GM12878 (cell line): ENCODE results near the gene AGER. TPM values are rescaled to one million over a fixed set of nuclear protein-coding genes. Genes with fewer than 3 reads are reported as not detected.

Source experiments
- ATAC-seq: fragments of 200-7000 bp; cut with Tn5 transposase; 3 replicates; pipeline ENCODE4 v1.9.1; 2020; ENCODE audit warnings: mild to moderate bottlenecking, moderate library complexity
- BruUV-seq: library from RNA; stranded (reverse); fragments of 400-500 nt; replicated peaks from 2 replicates; lab custom pipeline; 2021; lab: Mats Ljungman, UMichigan
- CTCF ChIA-PET: fragments of 300-600 bp; sonication (Branson Sonifier 250); formaldehyde crosslinking; extraction: SDS; loops from one replicate; lab custom pipeline; 2021; ENCODE audit warnings: inconsistent platforms; lab: Yijun Ruan, JAX
- POLR2A ChIA-PET: fragments of 350-600 bp; formaldehyde crosslinking; extraction: SDS; loops from one replicate; lab custom pipeline; 2021; ENCODE audit warnings: inconsistent platforms; lab: Charles Lee
- RAD21 ChIA-PET: fragments of 300-600 bp; sonication (Branson Sonifier 250); formaldehyde crosslinking; loops from one replicate; lab custom pipeline; 2023; ENCODE audit warnings: antibody characterized with exemption; ENCODE audit not compliant: unreplicated experiment; lab: Charles Lee
- SMC1A ChIA-PET: fragments of 300-600 bp; sonication (Branson Sonifier 250); formaldehyde crosslinking; loops from one replicate; lab custom pipeline; 2023; ENCODE audit not compliant: unreplicated experiment, uncharacterized antibody; lab: Charles Lee
- DNase-seq: peaks from one replicate; pipeline ENCODE4 v3.0.0-alpha.2; 2011; ENCODE audit warnings: low read depth, low spot score
- FAIRE-seq: peaks from 3 replicates; lab custom pipeline; 2011; peaks lifted over from hg19 to GRCh38; lab: Jason Lieb, UNC
- H2AFZ ChIP-seq: 2 replicates; pipeline ENCODE4 v1.6.0; 2011; ENCODE audit warnings: low read depth, low read length, control low read depth; ENCODE audit not compliant: control insufficient read depth
- H3K27ac ChIP-seq: 2 replicates; pipeline ENCODE4 v1.5.1; 2011; ENCODE audit warnings: control low read depth; ENCODE audit not compliant: control insufficient read depth, insufficient read depth
- H3K27me3 ChIP-seq, 2 experiments: replicated peaks in 1 of 2; 2 replicates each; pipeline versions ENCODE4 v1.6.0 to v1.6.1; 2011; ENCODE audit warnings: low read length in 1 of 2; ENCODE audit not compliant: control insufficient read depth in 2 of 2, insufficient read depth in 2 of 2
- H3K36me3 ChIP-seq, 2 experiments: 2 replicates each; pipeline ENCODE4 v1.5.1; 2011; ENCODE audit warnings: low read length in 1 of 2; ENCODE audit not compliant: control insufficient read depth in 2 of 2, insufficient read depth in 2 of 2
- H3K4me1 ChIP-seq: 2 replicates; pipeline ENCODE4 v1.6.1; 2011; ENCODE audit warnings: mild to moderate bottlenecking, low read length, moderate library complexity, mixed read lengths; ENCODE audit not compliant: control insufficient read depth, insufficient read depth
- H3K4me2 ChIP-seq: 2 replicates; pipeline ENCODE4 v1.6.0; 2011; ENCODE audit warnings: control low read depth; ENCODE audit not compliant: control insufficient read depth, insufficient read depth
- H3K4me3 ChIP-seq: fragments of 200-600 bp; sonication (generic); 2 replicates; pipeline ENCODE4 v1.5.1; 2016
- H3K79me2 ChIP-seq: 2 replicates; pipeline ENCODE4 v1.6.0; 2011; ENCODE audit warnings: low read length; ENCODE audit not compliant: control insufficient read depth, insufficient read depth
- H3K9ac ChIP-seq: 2 replicates; pipeline ENCODE4 v1.8.0; 2011; ENCODE audit warnings: low read length, control low read depth, mixed read lengths; ENCODE audit not compliant: control insufficient read depth, insufficient read depth
- H3K9me3 ChIP-seq: replicated peaks from 3 replicates; pipeline ENCODE4 v1.5.1; 2011; ENCODE audit warnings: mild to moderate bottlenecking, low read length; ENCODE audit not compliant: control insufficient read depth, insufficient read depth
- H4K20me1 ChIP-seq: 2 replicates; pipeline ENCODE4 v1.6.0; 2011; ENCODE audit not compliant: control insufficient read depth, insufficient read depth
- BHLHE40 ChIP-seq, 2 experiments: fragments of 450-650 bp in 1 of 2; IDR thresholded peaks; 2 replicates each; pipeline ENCODE4 v1.6.1; 2011 to 2017; ENCODE audit warnings: low read depth in 2 of 2, borderline replicate concordance in 1 of 2, improper control_type of control experiment in 1 of 2, low read length in 1 of 2, mild to moderate bottlenecking in 1 of 2
- FOS ChIP-seq: IDR thresholded peaks from 3 replicates; pipeline ENCODE4 v1.6.1; 2011; ENCODE audit warnings: borderline replicate concordance; ENCODE audit not compliant: insufficient read length; ENCODE audit errors: extremely low read depth
- MYB ChIP-seq: fragments of 150-350 bp; IDR thresholded peaks from 2 replicates; pipeline ENCODE4 v1.6.1; 2014; ENCODE audit warnings: mild to moderate bottlenecking, low read depth, low read length, borderline replicate concordance
- RAD21 ChIP-seq: IDR thresholded peaks from 2 replicates; pipeline ENCODE4 v1.6.1; 2011; ENCODE audit warnings: mild to moderate bottlenecking, low read depth, low read length, moderate library complexity; ENCODE audit not compliant: insufficient read depth
- TARDBP ChIP-seq: IDR thresholded peaks from 2 replicates; pipeline ENCODE4 v1.6.1; 2016; ENCODE audit warnings: borderline replicate concordance
- WGBS: methylation state at CpG from one replicate; pipeline ENCODE4 v1.1.6; 2016; ENCODE audit warnings: low lambda C conversion rate; ENCODE audit not compliant: insufficient replicate concordance, insufficient coverage; ENCODE audit errors: missing lambda C conversion rate; 5-methylcytosine and 5-hydroxymethylcytosine counted together
- in situ Hi-C: fragments of 300-500 bp; cut with MboI; formaldehyde crosslinking; loops from 9 replicates; pipeline ENCODE4 v1.14.3; 2018; ENCODE audit warnings: mixed read lengths
- intact Hi-C: fragments of 100-400 bp; cut with micrococcal nuclease; formaldehyde crosslinking; loops from one replicate; pipeline ENCODE4 v1.14.2; 2022; ENCODE audit not compliant: unreplicated experiment
- polyA plus RNA-seq, 11 experiments: library from polyadenylated mRNA; depleted of rRNA in 4 of 11; unstranded in 6 of 11; stranded (reverse) in 5 of 11; fragments of >200 nt; fragmentation: Nextera tagmentation in 4 of 11; fragmentation: Illumina TruSeq in 1 of 11; extraction: Ambion mirVana in 4 of 11; extraction: Trizol in 1 of 11; gene quantifications; 1 replicate in 1 of 11; 2 replicates in 10 of 11; pipeline versions ENCODE4 v1.2.1 to v1.2.3, GENCODE V29; 2011 to 2016; ENCODE audit warnings: inconsistent platforms in 2 of 11, missing spikeins in 2 of 11, low read depth in 1 of 11
- total RNA-seq, 4 experiments: library from RNA; depleted of rRNA in 3 of 4; stranded (reverse); fragments of >200 nt in 3 of 4; fragmentation: Illumina TruSeq in 1 of 4; extraction: Trizol in 1 of 4; gene quantifications; 2 replicates each; pipeline versions ENCODE4 v1.2.1 to v1.2.3, GENCODE V29; 2013 to 2021
- TF ChIP-seq, protein P1 (sequence below): fragments of 450-650 bp; formaldehyde crosslinking; IDR thresholded peaks from 2 replicates; pipeline ENCODE4 v1.4.0; 2022; ENCODE audit warnings: mild to moderate bottlenecking, moderate library complexity

The AGER gene
- total and polyA plus RNA-seq, 10 of the 15 experiments (the other 5 are each of a cell fraction or from before 2014, with no cell fraction given), result 1.1 to 18.2 (median 3.9) TPM

DNA sequence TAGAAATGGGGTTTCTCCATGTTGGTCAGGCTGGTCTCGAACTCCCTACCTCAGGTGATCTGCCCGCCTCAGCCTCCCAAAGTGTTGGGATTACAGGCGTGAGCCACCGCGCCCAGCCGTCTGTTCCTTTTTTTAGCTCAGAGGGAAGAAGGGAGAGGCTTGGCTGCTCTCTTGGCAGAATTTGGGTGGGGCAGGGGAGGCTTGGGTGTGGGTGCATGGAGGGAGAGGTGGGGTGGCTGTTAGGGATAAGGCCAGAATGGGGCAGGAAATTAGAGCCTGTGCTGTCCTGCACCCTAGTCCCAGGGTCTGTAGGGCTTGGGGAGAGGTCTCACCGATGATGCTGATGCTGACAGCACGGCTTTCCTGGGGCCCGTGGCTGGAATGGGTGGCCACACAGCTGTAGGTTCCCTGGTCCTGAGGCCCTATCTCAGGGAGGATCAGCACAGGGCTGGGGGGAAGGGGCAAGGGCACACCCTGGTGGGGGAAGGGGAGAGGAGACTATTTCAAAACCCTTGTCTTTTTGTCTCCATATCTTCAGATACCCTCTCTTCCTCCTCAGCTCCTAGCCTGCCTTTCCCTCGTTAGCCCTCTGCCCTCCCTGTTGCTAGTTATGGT lies 2.0 kb downstream of the AGER start:
- no peak overlapping the region for H3K4me3 ChIP-seq
- RAD21 ChIA-PET, result interaction anchor here (1.2 kb wide), 1 partner anchor 13 kb away, joined by 3 read pairs; no protein-coding TSS in a partner anchor
- no peak overlapping the region for H3K9ac ChIP-seq
- H3K27ac ChIP-seq, result no peak overlapping the region
- SMC1A ChIA-PET, result interaction anchor here (1.5 kb wide), 1 partner anchor 14 kb away, joined by 3 read pairs; no protein-coding TSS in a partner anchor
- H3K4me2 ChIP-seq, result no peak overlapping the region
- POLR2A ChIA-PET, result interaction anchor here (0.6 kb wide), 1 partner anchor 10 kb away, joined by 3 read pairs; no protein-coding TSS in a partner anchor
- ATAC-seq, result no peak
- CTCF ChIA-PET, result interaction anchor here (1.0 kb wide), 1 partner anchor 13 kb away, joined by 4 read pairs; no protein-coding TSS in a partner anchor
- BruUV-seq, result no TSS peak
- peaks cover 12% of the 10 kb centered on the region for H3K4me1 ChIP-seq
- no peaks in the 10 kb centered on the region for H3K9me3 ChIP-seq
- WGBS, result 85% methylated on average over 10 of the region's 10 CpGs
- H3K27me3 ChIP-seq, result no peaks in the 10 kb centered on the region
- no peak overlapping the region for H2AFZ ChIP-seq
- intact Hi-C loops, result no loop called here
- H3K79me2 ChIP-seq, result peaks cover 14% of the 10 kb centered on the region
- TF ChIP-seq BHLHE40 (IDR thresholded peaks at IDR 0.05; ENCODE audit: borderline replicate concordance in 1 of 2, low read depth in 2 of 2, low read length in 1 of 2) (no peak), RAD21 (no peak), TARDBP (no peak), FOS (no peak), MYB (no peak)
- TF ChIP-seq, protein P1, sequence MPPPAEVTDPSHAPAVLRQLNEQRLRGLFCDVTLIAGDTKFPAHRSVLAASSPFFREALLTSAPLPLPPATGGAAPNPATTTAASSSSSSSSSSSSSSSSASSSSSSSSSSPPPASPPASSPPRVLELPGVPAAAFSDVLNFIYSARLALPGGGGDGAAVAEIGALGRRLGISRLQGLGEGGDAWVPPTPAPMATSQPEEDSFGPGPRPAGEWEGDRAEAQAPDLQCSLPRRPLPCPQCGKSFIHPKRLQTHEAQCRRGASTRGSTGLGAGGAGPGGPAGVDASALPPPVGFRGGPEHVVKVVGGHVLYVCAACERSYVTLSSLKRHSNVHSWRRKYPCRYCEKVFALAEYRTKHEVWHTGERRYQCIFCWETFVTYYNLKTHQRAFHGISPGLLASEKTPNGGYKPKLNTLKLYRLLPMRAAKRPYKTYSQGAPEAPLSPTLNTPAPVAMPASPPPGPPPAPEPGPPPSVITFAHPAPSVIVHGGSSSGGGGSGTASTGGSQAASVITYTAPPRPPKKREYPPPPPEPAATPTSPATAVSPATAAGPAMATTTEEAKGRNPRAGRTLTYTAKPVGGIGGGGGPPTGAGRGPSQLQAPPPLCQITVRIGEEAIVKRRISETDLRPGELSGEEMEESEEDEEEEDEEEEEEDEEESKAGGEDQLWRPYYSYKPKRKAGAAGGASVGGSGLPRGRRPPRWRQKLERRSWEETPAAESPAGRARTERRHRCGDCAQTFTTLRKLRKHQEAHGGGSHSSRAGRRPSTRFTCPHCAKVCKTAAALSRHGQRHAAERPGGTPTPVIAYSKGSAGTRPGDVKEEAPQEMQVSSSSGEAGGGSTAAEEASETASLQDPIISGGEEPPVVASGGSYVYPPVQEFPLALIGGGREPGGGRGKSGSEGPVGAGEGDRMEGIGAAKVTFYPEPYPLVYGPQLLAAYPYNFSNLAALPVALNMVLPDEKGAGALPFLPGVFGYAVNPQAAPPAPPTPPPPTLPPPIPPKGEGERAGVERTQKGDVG (CRISPR knock-in tag), result no peak
- no peak for DNase-seq
- H3K36me3 ChIP-seq, result peaks cover 4 to 7% of the 10 kb centered on the region in 2 experiments; a peak in 3 of 4 replicates
- no peak for FAIRE-seq
- no peaks in the 10 kb centered on the region for H4K20me1 ChIP-seq
- in situ Hi-C loops, result no loop called here
